ENCODE results near the gene RHO.
"Not testable (repeated sequence)": the region's sequence is repeated elsewhere in the genome, so short reads cannot be mapped to it uniquely, and the experiment has no call there.

Gene RHO

GRCh38 chr3:129507181-129507831 lies 21.1 kb upstream of the RHO start:
- Histone ChIP-seq H3K4me1 (ENCODE audit: control insufficient read depth, insufficient read depth, low read length) (no peaks in the 10 kb centered on the region), H3K9me3 (ENCODE audit: control insufficient read depth, low read length) (no peaks in the 10 kb centered on the region), H3K4me3 (ENCODE audit: insufficient read depth, low read depth, low read length) (no peak overlapping the region), H3K36me3 (ENCODE audit: control insufficient read depth, insufficient read depth, low read length) (peaks cover 5% of the 10 kb centered on the region), H3K27ac (ENCODE audit: insufficient read depth, low read depth, low read length, poor library complexity, severe bottlenecking) (no peak overlapping the region), H3K27me3 (ENCODE audit: control insufficient read depth, insufficient read depth, low read length, poor library complexity, severe bottlenecking) (no peaks in the 10 kb centered on the region)
- WGBS, 2 experiments = 92 to 96% methylated on average over 9 of the region's 9 CpGs

GRCh38 chr3:129512595-129512994 lies 15.8 kb upstream of the RHO start:
- no peak overlapping the region for H3K27ac ChIP-seq (ENCODE audit: insufficient read depth, low read depth, low read length, poor library complexity, severe bottlenecking)
- no peaks in the 10 kb centered on the region for H3K36me3 ChIP-seq (ENCODE audit: control insufficient read depth, insufficient read depth, low read length)
- H3K4me1 ChIP-seq (ENCODE audit: control insufficient read depth, insufficient read depth, low read length) = no peaks in the 10 kb centered on the region
- H3K9me3 ChIP-seq (ENCODE audit: control insufficient read depth, low read length) = no peaks in the 10 kb centered on the region
- no peaks in the 10 kb centered on the region for H3K27me3 ChIP-seq (ENCODE audit: control insufficient read depth, insufficient read depth, low read length, poor library complexity, severe bottlenecking)
- no peak overlapping the region for H3K4me3 ChIP-seq (ENCODE audit: insufficient read depth, low read depth, low read length)

- H3K27me3 ChIP-seq (ENCODE audit: control insufficient read depth, insufficient read depth, low read length, poor library complexity, severe bottlenecking) = no peaks in the 10 kb centered on the region
- H3K27ac ChIP-seq (ENCODE audit: insufficient read depth, low read depth, low read length, poor library complexity, severe bottlenecking) = no peak overlapping the region
- 92 to 94% methylated on average over 8 of the region's 8 CpGs for WGBS, 2 experiments
- H3K36me3 ChIP-seq (ENCODE audit: control insufficient read depth, insufficient read depth, low read length) = peaks cover 6% of the 10 kb centered on the region
- no peak overlapping the region for H3K4me3 ChIP-seq (ENCODE audit: insufficient read depth, low read depth, low read length)
- no peaks in the 10 kb centered on the region for H3K9me3 ChIP-seq (ENCODE audit: control insufficient read depth, low read length)
- no peaks in the 10 kb centered on the region for H3K4me1 ChIP-seq (ENCODE audit: control insufficient read depth, insufficient read depth, low read length)
Measured at GRCh38 chr3:129513705-129514104, 14.7 kb upstream of the RHO start.

GRCh38 chr3:129514110-129514509 lies 14.3 kb upstream of the RHO start:
- 96 to 97% methylated on average over 10 of the region's 10 CpGs for WGBS, 2 experiments
- H3K36me3 ChIP-seq (ENCODE audit: control insufficient read depth, insufficient read depth, low read length) = peaks cover 6% of the 10 kb centered on the region

GRCh38 chr3:129514563-129514962 lies 13.9 kb upstream of the RHO start:
- WGBS, 2 experiments = 94 to 98% methylated on average over 6 of the region's 6 CpGs
- H3K4me3 ChIP-seq (ENCODE audit: insufficient read depth, low read depth, low read length) = no peak overlapping the region
- peaks cover 6% of the 10 kb centered on the region for H3K36me3 ChIP-seq (ENCODE audit: control insufficient read depth, insufficient read depth, low read length)
- no peaks in the 10 kb centered on the region for H3K9me3 ChIP-seq (ENCODE audit: control insufficient read depth, low read length)
- no peaks in the 10 kb centered on the region for H3K4me1 ChIP-seq (ENCODE audit: control insufficient read depth, insufficient read depth, low read length)
- H3K27me3 ChIP-seq (ENCODE audit: control insufficient read depth, insufficient read depth, low read length, poor library complexity, severe bottlenecking) = no peaks in the 10 kb centered on the region
- H3K27ac ChIP-seq (ENCODE audit: insufficient read depth, low read depth, low read length, poor library complexity, severe bottlenecking) = no peak overlapping the region

More at GRCh38 chr3:129514110-129514509, 14.3 kb upstream of the RHO start:
- Histone ChIP-seq H3K27ac (ENCODE audit: insufficient read depth, low read depth, low read length, poor library complexity, severe bottlenecking) (no peak overlapping the region), H3K4me3 (ENCODE audit: insufficient read depth, low read depth, low read length) (no peak overlapping the region), H3K27me3 (ENCODE audit: control insufficient read depth, insufficient read depth, low read length, poor library complexity, severe bottlenecking) (no peaks in the 10 kb centered on the region), H3K9me3 (ENCODE audit: control insufficient read depth, low read length) (no peaks in the 10 kb centered on the region), H3K4me1 (ENCODE audit: control insufficient read depth, insufficient read depth, low read length) (no peaks in the 10 kb centered on the region)

DNA sequence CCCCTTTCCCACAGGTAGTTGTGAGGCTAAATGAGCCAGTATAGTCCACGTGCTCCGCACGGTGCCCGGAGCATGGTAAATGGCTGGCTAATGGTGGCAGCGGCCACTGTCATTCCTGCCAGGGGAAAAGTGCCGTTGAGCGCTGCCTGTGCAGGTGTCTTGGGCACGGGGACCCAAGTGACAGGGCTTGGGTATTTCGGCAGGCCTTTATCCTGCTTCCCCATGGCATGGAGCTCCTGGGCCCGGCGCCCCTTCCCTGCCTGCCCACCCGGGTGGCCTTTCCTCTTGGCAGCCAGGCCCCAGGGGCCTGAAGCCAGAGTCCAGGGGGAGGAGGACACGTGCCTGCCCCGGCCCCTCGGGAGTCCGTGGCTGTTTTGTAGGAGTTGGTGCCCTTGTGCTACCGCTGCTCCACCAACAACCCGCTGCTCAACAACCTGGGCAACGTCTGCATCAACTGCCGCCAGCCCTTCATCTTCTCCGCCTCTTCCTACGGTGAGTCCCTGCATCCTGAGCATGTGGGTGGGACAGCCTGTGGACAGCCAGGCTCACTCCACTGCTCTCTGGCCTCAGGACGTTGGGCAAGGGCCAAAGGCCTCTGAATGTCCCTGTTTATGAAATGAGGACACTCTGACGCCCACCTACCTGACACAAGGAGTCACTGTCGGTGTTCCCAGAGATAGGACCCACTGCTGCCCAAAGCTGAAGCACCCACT lies 13.2 kb upstream of the RHO start:
- not testable (repeated sequence) for H3K9me3 ChIP-seq (ENCODE audit: control insufficient read depth, low read length); H3K27ac ChIP-seq (ENCODE audit: insufficient read depth, low read depth, low read length, poor library complexity, severe bottlenecking); H3K36me3 ChIP-seq (ENCODE audit: control insufficient read depth, insufficient read depth, low read length); H3K4me1 ChIP-seq (ENCODE audit: control insufficient read depth, insufficient read depth, low read length); H3K27me3 ChIP-seq (ENCODE audit: control insufficient read depth, insufficient read depth, low read length, poor library complexity, severe bottlenecking); H3K4me3 ChIP-seq (ENCODE audit: insufficient read depth, low read depth, low read length)
- WGBS, 2 experiments = 94 to 95% methylated on average over 17 to 18 of the region's 25 CpGs

DNA sequence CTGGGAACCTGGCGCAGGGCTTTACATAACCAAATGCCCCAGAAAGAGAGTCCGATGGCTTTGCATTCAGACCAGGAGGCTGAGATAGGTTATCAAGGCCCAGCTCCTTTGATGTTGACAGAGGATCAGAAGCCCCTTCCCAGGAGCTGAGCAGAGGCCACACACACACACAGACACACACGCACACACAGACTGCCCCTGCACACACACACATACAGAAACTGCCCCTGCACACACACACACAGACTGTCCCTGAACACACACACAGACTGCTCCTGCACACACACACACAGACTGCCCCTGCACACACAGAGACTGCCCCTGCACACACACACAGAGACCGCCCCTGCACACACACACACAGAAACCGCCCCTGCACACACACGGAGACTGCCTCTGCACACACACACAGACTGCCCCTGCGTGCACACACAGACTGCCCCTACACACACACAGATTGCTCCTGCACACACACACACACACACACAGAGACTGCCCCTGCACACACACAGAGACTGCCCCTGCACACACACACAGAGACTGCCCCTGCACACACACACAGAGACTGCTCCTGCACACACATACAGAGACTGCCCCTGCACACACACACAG lies 12.5 kb upstream of the RHO start:
- not testable (repeated sequence) for H3K36me3 ChIP-seq (ENCODE audit: control insufficient read depth, insufficient read depth, low read length); H3K27ac ChIP-seq (ENCODE audit: insufficient read depth, low read depth, low read length, poor library complexity, severe bottlenecking); H3K27me3 ChIP-seq (ENCODE audit: control insufficient read depth, insufficient read depth, low read length, poor library complexity, severe bottlenecking); H3K4me3 ChIP-seq (ENCODE audit: insufficient read depth, low read depth, low read length); H3K9me3 ChIP-seq (ENCODE audit: control insufficient read depth, low read length); H3K4me1 ChIP-seq (ENCODE audit: control insufficient read depth, insufficient read depth, low read length)
- 88 to 94% methylated on average over 7 of the region's 7 CpGs for WGBS, 2 experiments

DNA sequence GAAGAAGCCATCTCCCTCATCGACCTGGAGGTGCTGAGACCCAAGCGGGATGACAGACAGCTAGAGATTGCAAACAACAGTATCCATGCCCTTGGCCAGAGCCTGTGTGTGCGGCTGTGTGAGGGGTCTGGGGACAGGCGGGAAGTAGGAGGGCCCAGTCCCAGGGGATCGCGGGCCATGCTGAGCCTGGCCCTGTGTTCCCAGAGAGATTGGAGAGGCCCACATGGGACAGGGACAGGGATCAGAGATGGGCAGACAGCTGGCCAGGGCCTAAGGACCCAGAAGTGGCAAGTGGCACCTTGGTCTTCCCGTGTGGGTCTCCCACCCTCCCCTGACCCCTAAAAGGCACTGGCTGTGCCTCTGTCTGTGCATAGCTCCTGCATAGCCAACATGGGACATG lies 10.9 kb upstream of the RHO start:
- H3K4me1 ChIP-seq (ENCODE audit: control insufficient read depth, insufficient read depth, low read length) = peaks cover 16% of the 10 kb centered on the region
- WGBS, 2 experiments = 92 to 95% methylated on average over 7 of the region's 7 CpGs
- no peaks in the 10 kb centered on the region for H3K9me3 ChIP-seq (ENCODE audit: control insufficient read depth, low read length)
- H3K27ac ChIP-seq (ENCODE audit: insufficient read depth, low read depth, low read length, poor library complexity, severe bottlenecking) = no peak overlapping the region
- no peaks in the 10 kb centered on the region for H3K27me3 ChIP-seq (ENCODE audit: control insufficient read depth, insufficient read depth, low read length, poor library complexity, severe bottlenecking)
- no peak overlapping the region for H3K4me3 ChIP-seq (ENCODE audit: insufficient read depth, low read depth, low read length)
- H3K36me3 ChIP-seq (ENCODE audit: control insufficient read depth, insufficient read depth, low read length) = peaks cover 6% of the 10 kb centered on the region

DNA sequence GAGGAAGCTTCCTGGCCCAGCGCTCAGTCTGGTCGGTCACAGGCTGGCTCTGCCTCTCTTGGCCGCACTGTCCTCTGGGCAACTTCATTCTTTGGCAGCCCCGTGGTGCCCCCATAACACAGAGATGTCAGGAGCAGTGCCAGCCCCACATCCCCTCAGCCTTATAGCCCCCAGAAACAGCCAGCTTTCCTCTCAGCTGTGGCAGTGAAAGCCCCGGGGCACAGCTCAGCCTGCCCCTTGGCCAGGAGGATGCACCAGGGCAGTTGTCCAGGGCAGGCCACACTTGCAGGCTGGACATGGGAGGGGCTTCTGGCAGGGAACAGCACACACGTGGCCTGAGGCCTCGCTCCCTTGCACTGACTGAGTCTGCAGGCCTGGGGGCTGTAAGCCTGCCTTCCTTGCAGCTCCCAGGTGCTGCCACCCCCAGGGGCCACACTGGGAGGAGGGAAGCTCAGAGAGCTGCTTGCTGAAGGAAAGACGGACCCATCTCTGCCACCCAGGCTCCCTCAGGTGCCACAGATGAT lies 10.3 kb upstream of the RHO start:
- Histone ChIP-seq H3K4me1 (ENCODE audit: control insufficient read depth, insufficient read depth, low read length) (peaks cover 16% of the 10 kb centered on the region), H3K4me3 (ENCODE audit: insufficient read depth, low read depth, low read length) (no peak overlapping the region), H3K27me3 (ENCODE audit: control insufficient read depth, insufficient read depth, low read length, poor library complexity, severe bottlenecking) (no peaks in the 10 kb centered on the region), H3K36me3 (ENCODE audit: control insufficient read depth, insufficient read depth, low read length) (peaks cover 6% of the 10 kb centered on the region), H3K9me3 (ENCODE audit: control insufficient read depth, low read length) (no peaks in the 10 kb centered on the region), H3K27ac (ENCODE audit: insufficient read depth, low read depth, low read length, poor library complexity, severe bottlenecking) (no peak overlapping the region)
- WGBS, 2 experiments = 92 to 93% methylated on average over 8 of the region's 8 CpGs

DNA sequence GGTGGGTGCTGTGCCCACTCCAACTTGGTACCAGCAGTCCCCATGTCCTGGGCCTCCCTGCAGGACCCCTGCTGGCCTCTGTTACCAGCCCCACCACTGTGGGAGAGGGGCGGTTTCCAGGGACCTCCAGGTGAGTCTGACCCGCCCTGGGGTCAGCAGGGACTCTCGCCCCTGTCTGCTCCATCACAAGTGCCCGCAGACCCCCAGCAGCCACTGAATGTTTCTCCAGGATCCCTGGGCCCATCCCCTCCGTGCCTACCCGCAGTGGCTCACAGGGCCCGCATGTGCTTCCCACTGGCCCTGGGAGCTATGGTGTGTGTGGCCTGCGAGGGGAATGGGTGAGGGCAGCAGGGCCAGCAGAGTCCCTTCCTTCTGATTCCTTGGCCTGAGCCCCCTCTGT lies 9.9 kb upstream of the RHO start:
- peaks cover 6% of the 10 kb centered on the region for H3K36me3 ChIP-seq (ENCODE audit: control insufficient read depth, insufficient read depth, low read length)
- no peaks in the 10 kb centered on the region for H3K27me3 ChIP-seq (ENCODE audit: control insufficient read depth, insufficient read depth, low read length, poor library complexity, severe bottlenecking)
- peaks cover 16% of the 10 kb centered on the region for H3K4me1 ChIP-seq (ENCODE audit: control insufficient read depth, insufficient read depth, low read length)
- WGBS, 2 experiments = 91 to 93% methylated on average over 8 of the region's 8 CpGs
- H3K27ac ChIP-seq (ENCODE audit: insufficient read depth, low read depth, low read length, poor library complexity, severe bottlenecking) = no peak overlapping the region
- H3K9me3 ChIP-seq (ENCODE audit: control insufficient read depth, low read length) = no peaks in the 10 kb centered on the region
- no peak overlapping the region for H3K4me3 ChIP-seq (ENCODE audit: insufficient read depth, low read depth, low read length)
